ENCODE results near the gene PGAM2. TPM values are rescaled to one million over a fixed set of nuclear protein-coding genes. Genes with fewer than 3 reads are reported as not detected.

PGAM2 gene
- total RNA-seq, 4 donors from 2014 or later: 0.57 to 1.6 (median 1.3) TPM; not detected in 1

GRCh38 chr7:44108768-44109750, 43.7 kb upstream of the PGAM2 start:
- peak overlapping the region in 3 of 4 donors; percentile 9 to 92 (median 91) for H3K27ac ChIP-seq
- 42 to 83% methylated on average over 2 to 6 of the region's 21 CpGs for WGBS, 2 donors

DNA sequence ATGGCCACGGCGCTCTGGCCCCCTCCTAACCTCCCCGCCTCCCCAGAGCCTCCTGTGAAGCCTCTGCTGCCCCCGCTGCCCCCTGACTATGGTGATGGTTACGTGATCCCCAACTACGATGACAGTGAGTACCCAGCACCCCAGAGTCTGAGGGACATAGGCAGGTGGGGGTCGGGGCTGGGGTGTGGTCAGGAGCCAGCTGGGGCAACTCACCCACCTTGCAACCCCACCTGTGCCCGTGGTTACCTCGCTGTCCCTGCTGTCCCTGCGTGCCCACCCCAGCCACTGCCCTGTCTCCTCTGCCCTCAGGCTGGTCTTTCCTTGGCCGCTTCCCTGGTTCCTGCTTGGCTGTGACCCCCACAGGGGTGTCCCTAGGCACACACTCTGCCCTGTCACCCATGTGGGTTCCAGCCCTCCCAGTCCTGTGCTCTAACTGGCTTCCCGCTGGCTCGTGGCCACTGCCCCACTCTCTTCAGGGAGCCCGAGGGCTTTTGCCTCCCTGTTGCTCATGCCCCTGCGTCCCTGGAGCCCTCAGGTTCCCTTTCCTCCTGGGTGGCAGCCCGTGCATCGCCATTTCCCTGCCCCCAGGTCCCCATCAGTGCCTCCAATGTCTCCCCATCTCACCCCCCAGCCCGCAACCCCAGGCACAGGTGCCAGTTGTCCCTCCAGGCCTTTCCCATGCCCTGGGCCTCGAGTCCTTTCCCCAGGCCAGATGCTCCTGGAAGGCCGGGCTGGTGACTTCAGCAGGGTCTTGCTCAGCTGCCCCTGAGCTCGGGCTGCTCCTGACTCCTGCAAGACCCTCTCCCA, 42.8 kb upstream of the PGAM2 start:
- DNase-seq: no peak
- Histone ChIP-seq H3K36me3 (peaks cover 0 to 58% (median 5%) of the 10 kb centered on the region in 3 donors), H3K27ac (peak overlapping the region in 3 of 4 donors; percentile 85 to 92 (median 91)), H3K4me3 (no peak overlapping the region), H3K27me3 (peaks cover 0 to 28% (median 0%) of the 10 kb centered on the region in 4 donors), H3K9me3 (no peaks in the 10 kb centered on the region), H3K4me1 (peaks cover 0 to 82% (median 36%) of the 10 kb centered on the region in 3 donors)
- TF ChIP-seq POLR2A (IDR thresholded peaks at IDR 0.05) (no peak), CTCF (IDR thresholded peaks at IDR 0.05) (no peak)
- intact Hi-C loops (cut with DNase I): no loop called here
- WGBS, 2 donors: 81 to 84% methylated on average over 14 to 16 of the region's 21 CpGs

More at GRCh38 chr7:44108768-44109750, 43.7 kb upstream of the PGAM2 start:
- Histone ChIP-seq H3K4me3 (no peak overlapping the region), H3K36me3 (peaks cover 0 to 67% (median 5%) of the 10 kb centered on the region in 3 donors), H3K9me3 (no peaks in the 10 kb centered on the region), H3K27me3 (peaks cover 0 to 20% (median 0%) of the 10 kb centered on the region in 4 donors), H3K4me1 (peaks cover 0 to 74% (median 29%) of the 10 kb centered on the region in 3 donors)
- no peak for DNase-seq
- intact Hi-C loops (cut with DNase I): no loop called here
- TF ChIP-seq POLR2A (IDR thresholded peaks at IDR 0.05) (no peak), CTCF (IDR thresholded peaks at IDR 0.05) (no peak)

DNA sequence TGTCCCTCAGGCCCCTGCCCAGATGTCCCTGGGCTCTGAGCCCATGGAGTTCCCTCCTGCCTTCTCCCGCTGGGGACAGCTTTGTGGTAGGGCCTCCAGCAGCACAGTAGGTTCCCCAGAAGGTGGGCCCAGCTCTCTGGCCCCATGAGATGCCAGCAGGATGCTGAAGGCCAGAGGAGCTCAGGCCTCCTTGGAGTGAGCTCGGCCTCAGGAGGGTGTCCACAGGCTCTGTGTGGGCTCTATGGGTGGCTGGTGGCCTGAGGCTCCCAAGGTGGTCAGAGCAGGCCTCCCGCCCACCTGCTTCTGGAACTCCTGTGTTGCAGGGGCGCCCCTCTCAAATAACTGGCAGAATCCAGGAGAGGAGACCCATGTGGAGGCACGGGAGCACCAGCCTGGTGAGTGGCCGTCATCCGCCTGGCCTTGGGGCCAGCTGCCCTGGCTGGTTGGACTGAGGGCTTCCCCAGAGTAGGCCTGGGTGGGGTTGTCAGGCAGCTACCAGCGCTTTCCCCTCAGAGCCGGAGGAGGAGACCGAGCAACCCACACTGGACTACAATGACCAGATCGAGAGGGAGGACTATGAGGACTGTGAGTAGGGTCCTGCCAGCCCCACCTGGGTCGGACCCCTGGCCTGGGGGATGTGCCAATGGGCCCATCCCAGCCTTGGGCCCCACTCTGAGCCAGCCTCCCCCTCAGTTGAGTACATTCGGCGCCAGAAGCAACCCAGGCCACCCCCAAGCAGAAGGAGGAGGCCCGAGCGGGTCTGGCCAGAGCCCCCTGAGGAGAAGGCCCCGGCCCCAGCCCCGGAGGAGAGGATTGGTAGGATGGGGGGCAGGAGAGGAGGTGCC, 42.0 kb upstream of the PGAM2 start:
- DNase-seq: no peak
- H3K4me1 ChIP-seq: peaks cover 6 to 82% (median 44%) of the 10 kb centered on the region in 3 donors
- H3K27me3 ChIP-seq: peaks cover 0 to 28% (median 0%) of the 10 kb centered on the region in 4 donors
- intact Hi-C loops (cut with DNase I): no loop called here
- peaks cover 0 to 50% (median 4%) of the 10 kb centered on the region in 3 donors for H3K36me3 ChIP-seq
- peak overlapping the region in 3 of 4 donors; percentile 85 to 92 (median 91) for H3K27ac ChIP-seq
- peak overlapping the region in 1 of 4 donors; percentile 67 for H3K4me3 ChIP-seq
- TF ChIP-seq POLR2A (IDR thresholded peaks at IDR 0.05) (no peak), CTCF (IDR thresholded peaks at IDR 0.05) (no peak)
- no peaks in the 10 kb centered on the region for H3K9me3 ChIP-seq
- 83% methylated on average over 3 of the region's 18 CpGs; no CpG with 5 or more reads in 1 of the 2 donors for WGBS, 2 donors

DNA sequence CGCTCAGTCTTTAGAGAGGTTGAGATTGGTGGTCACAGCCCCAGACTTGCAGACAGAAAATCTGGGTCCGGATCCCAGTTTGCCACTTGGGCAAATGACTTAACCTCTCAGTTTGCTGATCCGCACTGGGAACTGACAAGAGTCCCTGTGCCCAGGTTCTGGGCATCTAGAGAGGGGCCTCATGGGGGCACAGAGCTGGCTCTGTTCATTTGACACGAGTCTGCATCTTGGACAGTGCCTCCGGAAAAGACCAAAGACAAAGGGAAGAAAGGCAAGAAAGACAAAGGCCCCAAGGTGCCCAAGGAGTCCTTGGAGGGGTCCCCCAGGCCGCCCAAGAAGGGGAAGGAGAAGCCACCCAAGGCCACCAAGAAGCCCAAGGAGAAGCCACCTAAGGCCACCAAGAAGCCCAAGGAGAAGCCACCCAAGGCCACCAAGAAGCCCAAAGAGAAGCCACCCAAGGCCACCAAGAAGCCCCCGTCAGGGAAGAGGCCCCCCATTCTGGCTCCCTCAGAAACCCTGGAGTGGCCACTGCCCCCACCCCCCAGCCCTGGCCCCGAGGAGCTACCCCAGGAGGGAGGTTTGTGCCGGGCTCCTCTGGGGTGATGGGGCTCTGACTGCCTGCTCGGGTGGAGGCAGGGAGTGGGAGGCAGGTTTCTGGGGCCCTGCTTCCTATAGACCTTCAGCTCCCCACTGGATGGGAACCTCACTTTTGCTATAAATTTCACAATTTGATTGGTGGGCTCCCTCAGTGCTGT, 41.1 kb upstream of the PGAM2 start:
- WGBS, 2 donors: 81 to 91% methylated on average over 3 to 6 of the region's 10 CpGs
- DNase-seq: no peak
- Histone ChIP-seq H3K4me1 (peaks cover 11 to 88% (median 52%) of the 10 kb centered on the region in 3 donors), H3K4me3 (peak overlapping the region in 2 of 4 donors; percentile 63 to 67), H3K27me3 (peaks cover 0 to 28% (median 0%) of the 10 kb centered on the region in 4 donors), H3K36me3 (peaks cover 0 to 48% (median 0%) of the 10 kb centered on the region in 3 donors), H3K9me3 (no peaks in the 10 kb centered on the region), H3K27ac (peak overlapping the region in 3 of 4 donors; percentile 85 to 92 (median 91))
- intact Hi-C loops (cut with DNase I): no loop called here
- TF ChIP-seq CTCF (IDR thresholded peaks at IDR 0.05) (no peak), POLR2A (IDR thresholded peaks at IDR 0.05) (no peak)
